SU-DHL-6 (cell line): ENCODE data around the gene THUMPD2.

ENCODE experiments used
- EZH2phosphoT487 ChIP-seq: fragments of 200-600 bp; sonication (generic), shearing (Covaris generic); conservative IDR thresholded peaks from 2 replicates; pipeline ENCODE4 v1.6.1; 2018; ENCODE audit warnings: mild to moderate bottlenecking, antibody characterized with exemption, low read length, moderate library complexity, mixed read lengths
- TF ChIP-seq, protein P1 (sequence below): fragments of 200-600 bp; sonication (generic); IDR thresholded peaks from one replicate; pipeline ENCODE4 v1.5.1; 2017; ENCODE audit warnings: antibody characterized with exemption, mild to moderate bottlenecking, low read length, moderate library complexity; ENCODE audit not compliant: insufficient read depth, poor library complexity, severe bottlenecking

DNA sequence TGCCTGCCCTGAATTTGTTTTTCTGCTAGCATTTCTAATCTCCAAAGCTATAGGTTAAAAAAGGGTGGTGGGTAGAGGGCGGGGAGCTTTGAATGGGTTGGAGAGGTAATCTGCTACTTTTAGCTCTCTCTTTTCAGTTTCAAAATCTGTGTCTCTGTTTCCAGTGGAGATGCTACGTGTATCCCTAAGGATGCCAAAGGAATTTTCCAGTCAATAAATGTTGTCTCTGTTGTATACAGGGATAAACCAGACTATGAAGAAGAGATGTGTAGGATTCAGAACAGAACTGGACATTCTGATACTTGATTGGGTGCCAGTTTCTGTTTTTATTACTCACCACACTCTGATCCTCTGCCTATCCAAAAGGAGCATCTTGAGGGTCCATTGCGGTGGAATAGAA, 63.2 kb downstream of the THUMPD2 start:
- TF ChIP-seq, protein P1, sequence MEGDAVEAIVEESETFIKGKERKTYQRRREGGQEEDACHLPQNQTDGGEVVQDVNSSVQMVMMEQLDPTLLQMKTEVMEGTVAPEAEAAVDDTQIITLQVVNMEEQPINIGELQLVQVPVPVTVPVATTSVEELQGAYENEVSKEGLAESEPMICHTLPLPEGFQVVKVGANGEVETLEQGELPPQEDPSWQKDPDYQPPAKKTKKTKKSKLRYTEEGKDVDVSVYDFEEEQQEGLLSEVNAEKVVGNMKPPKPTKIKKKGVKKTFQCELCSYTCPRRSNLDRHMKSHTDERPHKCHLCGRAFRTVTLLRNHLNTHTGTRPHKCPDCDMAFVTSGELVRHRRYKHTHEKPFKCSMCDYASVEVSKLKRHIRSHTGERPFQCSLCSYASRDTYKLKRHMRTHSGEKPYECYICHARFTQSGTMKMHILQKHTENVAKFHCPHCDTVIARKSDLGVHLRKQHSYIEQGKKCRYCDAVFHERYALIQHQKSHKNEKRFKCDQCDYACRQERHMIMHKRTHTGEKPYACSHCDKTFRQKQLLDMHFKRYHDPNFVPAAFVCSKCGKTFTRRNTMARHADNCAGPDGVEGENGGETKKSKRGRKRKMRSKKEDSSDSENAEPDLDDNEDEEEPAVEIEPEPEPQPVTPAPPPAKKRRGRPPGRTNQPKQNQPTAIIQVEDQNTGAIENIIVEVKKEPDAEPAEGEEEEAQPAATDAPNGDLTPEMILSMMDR, result no peak
- TF ChIP-seq EZH2phosphoT487, result no peak
